Nephron (organoid): Measurements from ENCODE around the gene HGS.

Experiments
- H3K27ac Mint-ChIP-seq, 3 experiments: 2 replicates each; pipeline ENCODE4 v1.8.0; 2020; ENCODE audit warnings: mixed read lengths in 3 of 3, mild to moderate bottlenecking in 2 of 3, moderate library complexity in 1 of 3
- H3K27me3 Mint-ChIP-seq: 2 replicates; pipeline ENCODE4 v1.8.0; 2021; ENCODE audit warnings: low read depth, mild to moderate bottlenecking, moderate library complexity, mixed read lengths
- H3K36me3 Mint-ChIP-seq: 2 replicates; pipeline ENCODE4 v1.8.0; 2020; ENCODE audit warnings: low read depth, mixed read lengths
- H3K4me1 Mint-ChIP-seq: 2 replicates; pipeline ENCODE4 v1.8.0; 2020; ENCODE audit warnings: mixed read lengths
- H3K4me3 Mint-ChIP-seq, 3 experiments: 2 replicates each; pipeline ENCODE4 v1.8.0; 2020; ENCODE audit warnings: mild to moderate bottlenecking in 3 of 3, mixed read lengths in 3 of 3, moderate library complexity in 2 of 3
- H3K9me3 Mint-ChIP-seq: 2 replicates; pipeline ENCODE4 v1.8.0; 2020; ENCODE audit warnings: mixed read lengths
- TF ChIP-seq, protein P1 (sequence below), 3 experiments: fragments of 200-600 bp; sonication (generic); IDR thresholded peaks; one replicate each; pipeline ENCODE4 v1.5.0; 2021; ENCODE audit warnings: antibody characterized with exemption in 3 of 3; ENCODE audit not compliant: unreplicated experiment in 3 of 3

The HGS gene

DNA sequence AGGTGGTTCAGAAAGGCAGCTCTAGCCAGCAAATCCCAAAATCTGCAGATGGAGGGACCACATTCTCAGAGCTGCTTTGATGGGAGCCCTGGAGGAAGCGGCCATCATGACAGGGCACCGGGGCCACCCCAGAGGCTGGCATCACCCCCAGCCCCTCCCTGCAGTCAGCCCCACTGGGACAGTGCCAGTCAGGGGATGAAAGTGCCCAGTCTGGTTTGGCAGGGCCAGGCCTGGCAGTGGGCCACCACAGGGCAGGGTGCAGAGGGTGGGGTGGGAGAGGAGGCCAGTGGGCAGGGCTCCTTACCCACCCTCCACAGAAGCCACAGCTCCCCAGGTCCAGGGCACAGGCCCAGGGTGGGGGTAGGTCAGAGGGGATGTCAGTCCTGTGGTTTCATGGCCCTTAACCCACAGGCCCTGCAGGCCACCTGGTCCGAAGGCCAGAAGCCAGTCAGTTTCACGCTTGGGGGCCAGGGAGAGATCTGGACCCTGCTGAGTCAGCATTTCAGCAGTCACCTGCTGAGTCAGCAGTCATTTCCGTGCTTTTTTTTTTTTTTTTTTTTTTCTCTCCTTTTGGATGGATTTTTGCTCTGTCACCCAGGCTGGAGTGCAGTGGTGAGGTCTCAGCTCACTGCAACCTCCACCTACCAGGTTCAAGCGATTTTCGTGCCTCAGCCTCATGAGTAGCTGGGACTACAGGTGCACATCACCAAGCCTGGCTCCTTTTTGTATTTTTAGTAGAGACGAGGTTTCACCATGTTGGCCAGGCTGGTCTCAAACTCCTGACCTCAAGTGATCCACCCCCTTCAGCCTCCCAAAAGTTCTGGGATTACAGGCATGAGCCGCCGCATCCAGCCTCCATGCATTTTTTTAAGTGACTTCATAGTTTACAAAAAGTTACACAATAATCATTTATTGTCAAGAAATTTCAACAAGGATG lies 38.6 kb downstream of the HGS start:
- no peak overlapping the region for H3K27ac Mint-ChIP-seq
- peaks cover 3% of the 10 kb centered on the region for H3K27me3 Mint-ChIP-seq
- TF ChIP-seq, protein P1, sequence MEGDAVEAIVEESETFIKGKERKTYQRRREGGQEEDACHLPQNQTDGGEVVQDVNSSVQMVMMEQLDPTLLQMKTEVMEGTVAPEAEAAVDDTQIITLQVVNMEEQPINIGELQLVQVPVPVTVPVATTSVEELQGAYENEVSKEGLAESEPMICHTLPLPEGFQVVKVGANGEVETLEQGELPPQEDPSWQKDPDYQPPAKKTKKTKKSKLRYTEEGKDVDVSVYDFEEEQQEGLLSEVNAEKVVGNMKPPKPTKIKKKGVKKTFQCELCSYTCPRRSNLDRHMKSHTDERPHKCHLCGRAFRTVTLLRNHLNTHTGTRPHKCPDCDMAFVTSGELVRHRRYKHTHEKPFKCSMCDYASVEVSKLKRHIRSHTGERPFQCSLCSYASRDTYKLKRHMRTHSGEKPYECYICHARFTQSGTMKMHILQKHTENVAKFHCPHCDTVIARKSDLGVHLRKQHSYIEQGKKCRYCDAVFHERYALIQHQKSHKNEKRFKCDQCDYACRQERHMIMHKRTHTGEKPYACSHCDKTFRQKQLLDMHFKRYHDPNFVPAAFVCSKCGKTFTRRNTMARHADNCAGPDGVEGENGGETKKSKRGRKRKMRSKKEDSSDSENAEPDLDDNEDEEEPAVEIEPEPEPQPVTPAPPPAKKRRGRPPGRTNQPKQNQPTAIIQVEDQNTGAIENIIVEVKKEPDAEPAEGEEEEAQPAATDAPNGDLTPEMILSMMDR (IDR thresholded peaks at IDR 0.05; ENCODE audit: unreplicated experiment in 3 of 3): no peak
- no peaks in the 10 kb centered on the region for H3K36me3 Mint-ChIP-seq
- H3K9me3 Mint-ChIP-seq: no peaks in the 10 kb centered on the region
- no peak overlapping the region for H3K4me3 Mint-ChIP-seq
- H3K4me1 Mint-ChIP-seq: no peaks in the 10 kb centered on the region

DNA sequence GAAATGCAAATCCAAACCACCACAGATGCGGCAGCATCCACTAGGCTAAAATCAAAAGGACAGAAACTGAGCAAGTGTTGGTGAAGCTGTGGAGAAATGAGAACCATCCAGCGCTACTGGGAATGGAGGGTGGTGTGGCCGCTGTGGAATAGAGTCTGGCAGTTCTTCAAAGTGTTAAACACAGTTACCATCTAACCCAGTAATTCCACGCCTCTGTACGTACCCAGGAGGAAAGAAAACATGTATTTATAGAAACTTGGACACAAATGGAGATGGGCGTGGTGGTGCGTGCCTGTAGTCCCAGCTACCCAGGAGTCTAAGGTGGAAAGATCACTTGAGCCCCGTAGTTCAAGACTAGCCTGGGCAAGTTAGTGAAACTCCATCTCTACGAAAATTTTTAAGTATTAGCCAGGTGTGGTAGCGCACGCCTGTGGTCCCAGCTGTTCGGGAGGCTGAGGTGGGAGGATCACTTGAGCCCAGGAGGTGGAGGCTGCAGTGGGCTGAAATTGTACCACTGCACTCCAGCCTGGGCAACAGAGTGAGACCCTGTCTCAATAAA lies 39.9 kb downstream of the HGS start:
- TF ChIP-seq, protein P1 (IDR thresholded peaks at IDR 0.05; ENCODE audit: unreplicated experiment in 3 of 3): no peak

DNA sequence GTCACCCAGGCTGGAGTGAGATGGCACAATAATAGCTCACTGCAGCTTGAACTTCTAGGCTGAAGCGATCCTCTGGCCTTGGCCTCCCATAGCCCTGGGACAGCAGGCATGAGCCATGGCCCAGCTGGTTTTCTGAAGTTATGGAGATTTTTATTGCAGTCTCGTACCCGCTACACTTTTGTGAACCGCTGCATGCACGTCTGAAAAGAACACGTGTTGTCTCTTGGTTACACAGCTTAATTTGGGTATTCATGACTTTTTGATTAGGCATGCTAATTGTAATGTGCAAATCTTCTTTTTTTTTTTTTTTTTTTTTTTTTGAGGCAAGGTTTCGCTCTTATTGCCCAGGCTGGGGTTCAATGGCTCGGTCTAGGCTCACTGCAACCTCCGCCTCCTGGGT lies 41.6 kb downstream of the HGS start:
- Mint-ChIP-seq H3K36me3 (no peaks in the 10 kb centered on the region), H3K27me3 (peaks cover 3% of the 10 kb centered on the region), H3K4me3 (no peak overlapping the region), H3K9me3 (no peaks in the 10 kb centered on the region), H3K27ac (no peak overlapping the region), H3K4me1 (no peaks in the 10 kb centered on the region)
- TF ChIP-seq, protein P1 (IDR thresholded peaks at IDR 0.05; ENCODE audit: unreplicated experiment in 3 of 3): no peak

More for the DNA sequence above, 39.9 kb downstream of the HGS start:
- Mint-ChIP-seq H3K4me1 (no peaks in the 10 kb centered on the region), H3K4me3 (no peak overlapping the region), H3K36me3 (no peaks in the 10 kb centered on the region), H3K9me3 (no peaks in the 10 kb centered on the region), H3K27ac (no peak overlapping the region), H3K27me3 (peaks cover 3% of the 10 kb centered on the region)

DNA sequence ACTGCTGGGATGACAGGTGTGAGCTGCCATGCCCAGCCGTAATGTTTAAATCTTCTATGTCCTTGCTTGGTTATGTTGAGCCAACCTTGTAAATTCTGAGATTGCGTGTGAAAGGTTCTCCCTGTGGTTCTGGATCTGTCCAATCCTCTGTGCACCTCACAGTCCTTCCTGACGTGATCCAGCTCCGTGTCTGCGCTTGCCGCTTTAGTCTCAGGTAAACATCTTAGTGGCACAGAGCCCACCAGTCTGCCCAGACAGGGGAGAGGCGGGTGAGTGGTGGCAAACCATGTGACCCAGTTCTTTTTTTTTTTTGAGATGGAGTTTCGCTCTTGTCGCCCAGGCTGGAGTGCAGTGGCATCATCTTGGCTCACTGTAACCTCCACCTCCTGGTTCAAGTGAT lies 42.2 kb downstream of the HGS start:
- Mint-ChIP-seq H3K9me3 (no peaks in the 10 kb centered on the region), H3K4me3 (no peak overlapping the region), H3K27ac (no peak overlapping the region), H3K36me3 (no peaks in the 10 kb centered on the region), H3K4me1 (peaks cover 2% of the 10 kb centered on the region), H3K27me3 (peaks cover 3% of the 10 kb centered on the region)
- TF ChIP-seq, protein P1 (IDR thresholded peaks at IDR 0.05; ENCODE audit: unreplicated experiment in 3 of 3): no peak

DNA sequence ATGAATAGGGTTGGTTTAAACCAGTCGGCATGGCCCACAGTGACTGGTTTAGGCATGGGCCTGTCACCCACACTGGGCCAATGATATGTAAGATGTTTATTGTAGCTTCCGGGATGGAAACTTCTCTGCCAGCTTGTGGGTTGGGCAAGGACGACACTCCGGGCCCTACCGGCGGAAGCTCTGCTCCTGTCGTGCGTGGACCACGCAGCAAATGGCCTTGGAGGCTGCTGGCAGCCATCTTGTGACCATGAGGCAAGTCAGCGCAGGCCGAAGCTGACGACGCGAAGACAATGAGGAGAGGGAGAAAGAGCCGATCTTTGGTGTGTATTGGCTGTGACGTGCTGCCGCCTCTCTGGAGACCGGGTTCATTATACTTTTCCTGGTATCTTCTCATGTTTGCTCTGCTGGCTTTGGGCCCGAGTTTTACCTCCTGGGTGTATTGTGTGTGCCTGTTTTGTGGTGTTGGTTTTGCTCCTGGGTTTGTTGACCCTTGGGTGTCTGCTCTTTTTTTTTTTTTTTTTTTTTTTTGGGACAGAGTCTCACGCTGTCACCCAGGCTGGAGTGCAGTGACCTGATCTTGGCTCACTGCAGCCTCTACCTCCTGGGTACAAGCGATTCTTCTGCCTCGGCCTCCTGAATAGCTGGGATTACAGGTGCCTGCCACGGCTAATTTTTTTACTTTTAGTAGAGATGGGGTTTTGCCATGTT lies 43.7 kb downstream of the HGS start:
- Mint-ChIP-seq H3K27ac (no peak overlapping the region), H3K9me3 (no peaks in the 10 kb centered on the region), H3K27me3 (peaks cover 8% of the 10 kb centered on the region), H3K36me3 (no peaks in the 10 kb centered on the region), H3K4me1 (peaks cover 6% of the 10 kb centered on the region), H3K4me3 (no peak overlapping the region)
- TF ChIP-seq, protein P1 (IDR thresholded peaks at IDR 0.05; ENCODE audit: unreplicated experiment in 3 of 3): no peak
